HL-60 (cell line): ENCODE results near the gene DNMT1.

Source experiments
- CTCF ChIP-seq: IDR thresholded peaks from one replicate; pipeline ENCODE4 v1.5.1; 2011; ENCODE audit warnings: low read length, control low read depth, inconsistent platforms; ENCODE audit not compliant: insufficient read depth
- POLR2AphosphoS5 ChIP-seq: IDR thresholded peaks from 2 replicates; pipeline ENCODE4 v1.6.1; 2012; ENCODE audit warnings: low read depth
- REST ChIP-seq: IDR thresholded peaks from 2 replicates; pipeline ENCODE4 v1.6.1; 2012; ENCODE audit warnings: low read depth; ENCODE audit not compliant: insufficient replicate concordance

- TF ChIP-seq CTCF (peak; percentile 3), POLR2AphosphoS5 (no peak), REST (no peak)
Observed at GRCh38 chr19:10228920-10229319, 34.2 kb upstream of the DNMT1 start.
